Measurements from ENCODE around the gene SVIL. TPM values are rescaled to one million over a fixed set of nuclear protein-coding genes. Genes with fewer than 3 reads are reported as not detected.

The SVIL gene
- total RNA-seq, 1 donor from 2014 or later: 25.1 TPM

- Histone ChIP-seq H4K20me1 (ENCODE audit: low read depth) (no peaks in the 10 kb centered on the region), H3K27ac (no peak overlapping the region), H3K4me1 (peaks cover 3% of the 10 kb centered on the region), H3K4me3 (no peak overlapping the region), H3K9me3 (ENCODE audit: low read depth) (no peaks in the 10 kb centered on the region), H3K27me3 (no peaks in the 10 kb centered on the region), H3K79me2 (ENCODE audit: low read depth) (no peaks in the 10 kb centered on the region), H3K9ac (no peak overlapping the region), H2AFZ (replicated peaks) (no peak overlapping the region), H3K4me2 (no peak overlapping the region), H3K36me3 (peaks cover 3% of the 10 kb centered on the region), H3F3A (ENCODE audit: low read depth) (no peaks in the 10 kb centered on the region)
- Mint-ChIP-seq H3K4me1 (peaks cover 25% of the 10 kb centered on the region), H3K9me3 (no peaks in the 10 kb centered on the region), H3K27ac (no peak overlapping the region), H3K4me3 (no peak overlapping the region), H3K36me3 (peaks cover 3% of the 10 kb centered on the region), H3K27me3 (ENCODE audit: insufficient read depth, low read depth) (no peaks in the 10 kb centered on the region)
- TF ChIP-seq EZH2phosphoT487 (IDR thresholded peaks at IDR 0.05) (no peak), CTCF (IDR thresholded peaks at IDR 0.05) (no peak), EZH2 (IDR thresholded peaks at IDR 0.05) (no peak)
- no peak for DNase-seq (ENCODE audit: low spot score)
Measured at GRCh38 chr10:29479981-29480954, 154.5 kb downstream of the SVIL start.

- Mint-ChIP-seq H3K4me1 (peaks cover 22% of the 10 kb centered on the region), H3K27ac (no peak overlapping the region), H3K36me3 (peaks cover 3% of the 10 kb centered on the region), H3K9me3 (no peaks in the 10 kb centered on the region), H3K4me3 (no peak overlapping the region), H3K27me3 (ENCODE audit: insufficient read depth, low read depth) (no peaks in the 10 kb centered on the region)
- H3F3A ChIP-seq (ENCODE audit: low read depth): no peaks in the 10 kb centered on the region
- no peak overlapping the region for H2AFZ ChIP-seq (replicated peaks)
- no peak overlapping the region for H3K4me2 ChIP-seq
- no peak overlapping the region for H3K9ac ChIP-seq
- no peak for DNase-seq (ENCODE audit: low spot score)
- H3K27me3 ChIP-seq: no peaks in the 10 kb centered on the region
- no peak overlapping the region for H3K27ac ChIP-seq
- peaks cover 3% of the 10 kb centered on the region for H3K36me3 ChIP-seq
- H3K79me2 ChIP-seq (ENCODE audit: low read depth): no peaks in the 10 kb centered on the region
- H3K9me3 ChIP-seq (ENCODE audit: low read depth): no peaks in the 10 kb centered on the region
- H3K4me1 ChIP-seq: peaks cover 3% of the 10 kb centered on the region
- H3K4me3 ChIP-seq: no peak overlapping the region
- H4K20me1 ChIP-seq (ENCODE audit: low read depth): no peaks in the 10 kb centered on the region
- TF ChIP-seq CTCF (IDR thresholded peaks at IDR 0.05): no peak
- no peak for TF ChIP-seq EZH2phosphoT487 (IDR thresholded peaks at IDR 0.05)
- no peak for TF ChIP-seq EZH2 (IDR thresholded peaks at IDR 0.05)
Measured at GRCh38 chr10:29479081-29479925, 155.5 kb downstream of the SVIL start.

- no peak overlapping the region for H3K9ac ChIP-seq
- no peaks in the 10 kb centered on the region for H3K9me3 ChIP-seq (ENCODE audit: low read depth)
- peaks cover 3% of the 10 kb centered on the region for H3K27me3 Mint-ChIP-seq (ENCODE audit: insufficient read depth, low read depth)
- no peak overlapping the region for H3K4me3 Mint-ChIP-seq
- no peaks in the 10 kb centered on the region for H4K20me1 ChIP-seq (ENCODE audit: low read depth)
- no peak for TF ChIP-seq EZH2phosphoT487 (IDR thresholded peaks at IDR 0.05)
- TF ChIP-seq CTCF (IDR thresholded peaks at IDR 0.05): no peak
- no peaks in the 10 kb centered on the region for H3F3A ChIP-seq (ENCODE audit: low read depth)
- DNase-seq (ENCODE audit: low spot score): no peak
- H2AFZ ChIP-seq (replicated peaks): no peak overlapping the region
- no peak overlapping the region for H3K4me2 ChIP-seq
- peak overlapping the region; percentile 10 for H3K27ac Mint-ChIP-seq
- peaks cover 7% of the 10 kb centered on the region for H3K4me1 ChIP-seq
- H3K4me1 Mint-ChIP-seq: peaks cover 19% of the 10 kb centered on the region
- H3K36me3 Mint-ChIP-seq: peaks cover 6% of the 10 kb centered on the region
- H3K27me3 ChIP-seq: no peaks in the 10 kb centered on the region
- no peaks in the 10 kb centered on the region for H3K9me3 Mint-ChIP-seq
- no peak overlapping the region for H3K27ac ChIP-seq
- H3K79me2 ChIP-seq (ENCODE audit: low read depth): no peaks in the 10 kb centered on the region
- H3K4me3 ChIP-seq: no peak overlapping the region
- peaks cover 3% of the 10 kb centered on the region for H3K36me3 ChIP-seq
Measured at GRCh38 chr10:29473406-29474100, 161.2 kb downstream of the SVIL start.
